Suppressor macrophage (primary cell): ENCODE results near the gene KLHL41.
A peak's percentile ranks its signal among the peaks of the same experiment; 100 is the strongest.
"Not testable (repeated sequence)": the region's sequence is repeated elsewhere in the genome, so short reads cannot be mapped to it uniquely, and the experiment has no call there.

Experiments
- DNase-seq, 4 experiments: peaks; one replicate each; pipeline ENCODE4 v3.0.0-alpha.2; 2020 to 2022

Gene KLHL41

DNA sequence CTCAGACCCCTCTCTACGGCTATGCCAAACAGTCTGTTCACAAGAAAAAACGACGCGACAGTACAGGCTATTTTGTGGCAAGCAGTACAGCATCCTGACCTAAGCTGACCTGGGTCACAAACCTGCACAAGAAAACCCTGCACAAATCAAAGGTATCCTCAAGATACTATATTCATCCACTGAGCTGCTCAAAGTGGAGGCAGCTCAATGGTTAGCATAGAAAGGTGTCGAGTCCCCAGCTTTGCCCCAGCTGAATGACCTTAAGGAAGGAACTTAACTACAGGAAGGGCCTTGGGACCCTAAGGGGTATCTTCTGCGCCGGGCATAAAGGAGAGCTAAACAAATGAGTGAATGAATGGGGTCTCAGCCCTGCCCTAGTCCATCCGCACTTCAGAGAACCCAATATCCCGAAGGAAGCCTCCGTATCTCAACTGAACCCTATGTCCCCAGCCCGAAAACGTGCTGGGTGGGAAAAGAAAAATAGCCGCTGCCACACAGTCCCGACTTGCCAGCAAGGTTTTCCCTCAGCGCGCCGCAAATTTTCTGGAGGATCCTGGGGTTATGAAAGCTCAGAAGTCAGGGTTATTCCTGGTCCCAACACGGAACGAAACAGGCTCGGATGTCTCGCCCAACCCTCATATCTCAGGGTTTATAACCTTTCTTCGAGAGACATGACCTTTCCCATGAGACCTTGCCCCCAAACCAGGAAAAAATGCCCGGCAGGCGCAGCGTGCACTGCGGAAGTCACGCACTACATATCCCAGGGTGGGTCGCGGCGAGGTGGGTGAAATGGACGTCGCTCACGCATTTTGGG lies 63.9 kb downstream of the KLHL41 start, which contains the start of gene FASTKD1:
TSS of gene FASTKD1 (minus strand) at position 706 of the 814 bp plus-strand sequence. CDS start 1,836 bp downstream, outside the sequence.
- DNase-seq, result peak; percentile 94 to 97 (median 96)

GRCh38 chr2:169573974-169574299 lies 64.4 kb downstream of the KLHL41 start:
- no peak for DNase-seq

- DNase-seq, result not testable (repeated sequence)
These were observed 65.0 kb downstream of the KLHL41 start for GRCh38 chr2:169574539-169574938.

GRCh38 chr2:169575264-169575663 lies 65.8 kb downstream of the KLHL41 start:
- not testable (repeated sequence) for DNase-seq
